Breast epithelium (tissue), 4 donors: ENCODE data around the gene LRRTM4. TPM values are rescaled to one million over a fixed set of nuclear protein-coding genes. Genes with fewer than 3 reads are reported as not detected.

Experiments
- DNase-seq, 2 donors: peaks; one replicate each; pipeline ENCODE4 v3.0.0-alpha.2; 2019; ENCODE audit warnings: low spot score in 2 of 2
- H3K27ac ChIP-seq, 2 donors: fragments of 200-600 bp; sonication (generic) in 1 of 2; one replicate each; pipeline ENCODE4 v1.5.1; 2016 to 2019; ENCODE audit warnings: mild to moderate bottlenecking in 1 of 2
- H3K27me3 ChIP-seq, 2 donors: fragments of 200-600 bp; sonication (generic) in 1 of 2; one replicate each; pipeline versions ENCODE4 v1.5.1 to v1.6.0; 2017 to 2019; ENCODE audit warnings: control low read depth in 1 of 2, mild to moderate bottlenecking in 1 of 2
- H3K36me3 ChIP-seq: fragments of 200-600 bp; one replicate; pipeline ENCODE4 v1.5.1; 2019
- H3K4me1 ChIP-seq, 2 donors: fragments of 200-600 bp; sonication (generic); one replicate each; pipeline ENCODE4 v1.5.1; 2016 to 2019; ENCODE audit warnings: control low read depth in 1 of 2
- H3K4me3 ChIP-seq, 3 donors: fragments of 200-600 bp; sonication (generic); 1 replicate in 2 of 3; 2 replicates in 1 of 3; pipeline ENCODE4 v1.5.1; 2016 to 2019; ENCODE audit warnings: mild to moderate bottlenecking in 3 of 3, moderate library complexity in 2 of 3
- H3K9me3 ChIP-seq, 2 donors: fragments of 200-600 bp; sonication (generic) in 1 of 2; one replicate each; pipeline ENCODE4 v1.5.1; 2016 to 2019; ENCODE audit warnings: control low read depth in 1 of 2
- CTCF ChIP-seq, 3 donors: fragments of 450-650 bp; IDR thresholded peaks; one replicate each; pipeline ENCODE4 v1.5.1; 2016 to 2017; ENCODE audit warnings: antibody characterized with exemption in 3 of 3, mild to moderate bottlenecking in 3 of 3, moderate library complexity in 3 of 3
- POLR2A ChIP-seq: fragments of 450-650 bp; IDR thresholded peaks from one replicate; pipeline ENCODE4 v1.6.1; 2016; ENCODE audit warnings: antibody characterized with exemption, mild to moderate bottlenecking, moderate library complexity
- POLR2AphosphoS5 ChIP-seq, 3 donors: sonication (generic); formaldehyde crosslinking; IDR thresholded peaks; one replicate each; pipeline ENCODE4 v1.6.1; 2017; ENCODE audit warnings: antibody characterized with exemption in 3 of 3
- intact Hi-C: fragments of 100-400 bp; cut with DNase I; formaldehyde crosslinking; loops from one replicate; pipeline ENCODE4 v1.15.1; 2023; ENCODE audit warnings: low total_unique reads
- total RNA-seq, 3 donors: library from RNA; depleted of rRNA; stranded (reverse); fragments of >200 nt; gene quantifications; one replicate each; pipeline ENCODE4 v1.1.0, GENCODE V29; 2016

LRRTM4 gene
- total RNA-seq, 3 donors from 2014 or later: 0.16 to 1.6 TPM; not detected in 1

GRCh38 chr2:77479895-77480294 lies 42.3 kb downstream of the LRRTM4 start:
- H3K4me3 ChIP-seq: no peak overlapping the region

GRCh38 chr2:77479395-77479794 lies 42.8 kb downstream of the LRRTM4 start:
- no peak overlapping the region for H3K27ac ChIP-seq
- H3K36me3 ChIP-seq: no peaks in the 10 kb centered on the region
- no peak overlapping the region for H3K4me3 ChIP-seq
- peaks cover 0 to 5% of the 10 kb centered on the region in 2 donors for H3K9me3 ChIP-seq
- no peak for TF ChIP-seq POLR2AphosphoS5 (IDR thresholded peaks at IDR 0.05)
- TF ChIP-seq POLR2A: no peak
- no peak for TF ChIP-seq CTCF (IDR thresholded peaks at IDR 0.05)
- intact Hi-C loops: no loop called here
- DNase-seq: no peak
- no peaks in the 10 kb centered on the region for H3K27me3 ChIP-seq
- no peaks in the 10 kb centered on the region for H3K4me1 ChIP-seq

More at GRCh38 chr2:77479895-77480294, 42.3 kb downstream of the LRRTM4 start:
- intact Hi-C loops: no loop called here
- no peak for DNase-seq
- TF ChIP-seq POLR2A (no peak), CTCF (IDR thresholded peaks at IDR 0.05) (no peak), POLR2AphosphoS5 (IDR thresholded peaks at IDR 0.05) (no peak)
- H3K36me3 ChIP-seq: no peaks in the 10 kb centered on the region
- H3K27ac ChIP-seq: no peak overlapping the region
- H3K27me3 ChIP-seq: no peaks in the 10 kb centered on the region
- no peaks in the 10 kb centered on the region for H3K4me1 ChIP-seq
- H3K9me3 ChIP-seq: peaks cover 0 to 5% of the 10 kb centered on the region in 2 donors

- no peak overlapping the region for H3K27ac ChIP-seq
- H3K4me1 ChIP-seq: no peaks in the 10 kb centered on the region
- intact Hi-C loops: no loop called here
- no peak for TF ChIP-seq POLR2AphosphoS5 (IDR thresholded peaks at IDR 0.05)
- no peaks in the 10 kb centered on the region for H3K36me3 ChIP-seq
- no peaks in the 10 kb centered on the region for H3K27me3 ChIP-seq
- no peak for DNase-seq
- H3K9me3 ChIP-seq: no peaks in the 10 kb centered on the region
- no peak overlapping the region for H3K4me3 ChIP-seq
Observed at GRCh38 chr2:77470096-77470495, 52.1 kb downstream of the LRRTM4 start.

GRCh38 chr2:77469106-77469505 lies 53.1 kb downstream of the LRRTM4 start:
- intact Hi-C loops: no loop called here
- Histone ChIP-seq H3K4me3 (no peak overlapping the region), H3K9me3 (no peaks in the 10 kb centered on the region), H3K4me1 (no peaks in the 10 kb centered on the region), H3K27ac (no peak overlapping the region), H3K27me3 (no peaks in the 10 kb centered on the region), H3K36me3 (no peaks in the 10 kb centered on the region)
- no peak for TF ChIP-seq CTCF (IDR thresholded peaks at IDR 0.05)
- TF ChIP-seq POLR2AphosphoS5 (IDR thresholded peaks at IDR 0.05): no peak
- TF ChIP-seq POLR2A: no peak
- no peak for DNase-seq

GRCh38 chr2:77459840-77460239 lies 62.3 kb downstream of the LRRTM4 start:
- Histone ChIP-seq H3K4me1 (no peaks in the 10 kb centered on the region), H3K27ac (no peak overlapping the region), H3K27me3 (no peaks in the 10 kb centered on the region), H3K9me3 (no peaks in the 10 kb centered on the region), H3K4me3 (no peak overlapping the region), H3K36me3 (no peaks in the 10 kb centered on the region)
- no peak for TF ChIP-seq CTCF (IDR thresholded peaks at IDR 0.05)
- TF ChIP-seq POLR2AphosphoS5 (IDR thresholded peaks at IDR 0.05): no peak
- no peak for TF ChIP-seq POLR2A
- no peak for DNase-seq
- intact Hi-C loops: no loop called here

- Histone ChIP-seq H3K27ac (no peak overlapping the region), H3K4me3 (no peak overlapping the region), H3K9me3 (no peaks in the 10 kb centered on the region), H3K27me3 (no peaks in the 10 kb centered on the region), H3K4me1 (no peaks in the 10 kb centered on the region), H3K36me3 (no peaks in the 10 kb centered on the region)
- intact Hi-C loops: no loop called here
- no peak for TF ChIP-seq POLR2A
- no peak for TF ChIP-seq POLR2AphosphoS5 (IDR thresholded peaks at IDR 0.05)
- no peak for TF ChIP-seq CTCF (IDR thresholded peaks at IDR 0.05)
- DNase-seq: no peak
Observed at GRCh38 chr2:77458216-77458615, 64.0 kb downstream of the LRRTM4 start.
